Stimulated activated CD8-positive, alpha-beta memory T cell treated with anti-CD3 and anti-CD28 coated beads, Interleukin-4, amount 100 ng/mL, for 4 hours (primary cell): Measurements from ENCODE around the gene RRP9.
A peak's percentile ranks its signal among the peaks of the same experiment; 100 is the strongest.

Experiments
- DNase-seq, 2 donors: peaks; one replicate each; pipeline ENCODE4 v3.0.0-alpha.2; 2020; ENCODE audit warnings: low read depth in 2 of 2, low spot score in 1 of 2

The RRP9 gene

GRCh38 chr3:51955893-51956770, 14.4 kb upstream of the RRP9 start:
- DNase-seq = no peak

DNA sequence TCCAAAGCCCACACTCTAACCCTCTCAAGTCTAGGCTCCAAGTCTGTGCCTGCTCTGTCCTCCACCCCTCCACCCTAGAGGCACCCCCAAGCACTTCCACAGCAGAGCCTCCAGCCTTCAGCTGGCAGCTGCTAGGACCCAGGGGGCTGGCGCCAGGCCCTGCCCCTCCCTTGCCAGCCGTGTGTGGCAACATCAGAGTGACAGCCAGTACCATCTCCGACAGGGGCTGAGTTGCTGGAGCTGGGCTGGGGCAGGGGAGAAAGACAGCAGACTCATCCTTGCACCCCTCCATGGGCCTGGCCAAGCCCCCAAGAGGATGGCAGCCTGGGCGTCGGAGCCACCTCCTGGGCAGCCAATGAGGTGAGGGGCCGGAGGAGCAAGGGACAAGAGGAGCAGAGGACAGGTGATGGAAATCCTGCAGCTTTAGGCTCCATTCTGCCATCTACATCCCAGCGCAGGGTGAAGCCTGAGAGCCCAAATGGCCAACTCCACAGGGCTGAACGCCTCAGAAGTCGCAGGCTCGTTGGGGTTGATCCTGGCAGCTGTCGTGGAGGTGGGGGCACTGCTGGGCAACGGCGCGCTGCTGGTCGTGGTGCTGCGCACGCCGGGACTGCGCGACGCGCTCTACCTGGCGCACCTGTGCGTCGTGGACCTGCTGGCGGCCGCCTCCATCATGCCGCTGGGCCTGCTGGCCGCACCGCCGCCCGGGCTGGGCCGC, 13.6 kb upstream of the RRP9 start, which contains the start of gene GPR62:
Gene GPR62, plus strand, starts transcription at position 207 of the 718 bp plus-strand sequence. Its CDS starts 272 bp downstream, at position 479.
- no peak for DNase-seq

- DNase-seq = no peak
Observed at GRCh38 chr3:51954713-51955112, 13.0 kb upstream of the RRP9 start.

DNA sequence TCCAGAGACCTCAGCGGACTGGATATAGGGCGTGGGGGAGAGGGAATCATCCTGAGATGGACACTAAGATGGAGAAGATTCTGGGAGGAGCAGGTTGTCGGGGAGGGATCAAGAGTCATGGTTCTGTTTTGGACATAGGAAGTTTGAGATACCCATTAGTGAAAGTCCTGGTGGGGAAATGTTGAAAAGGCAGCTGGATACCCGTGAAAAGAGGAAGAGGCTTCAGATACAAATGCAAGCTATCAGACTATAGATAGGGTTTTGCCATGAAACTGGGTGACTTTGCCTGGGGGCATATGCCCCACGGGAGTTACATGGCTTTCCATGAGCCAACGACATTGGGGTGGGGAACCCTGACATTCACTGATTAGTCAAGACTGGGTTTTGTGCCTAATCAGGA, 12.4 kb upstream of the RRP9 start:
- no peak for DNase-seq

DNA sequence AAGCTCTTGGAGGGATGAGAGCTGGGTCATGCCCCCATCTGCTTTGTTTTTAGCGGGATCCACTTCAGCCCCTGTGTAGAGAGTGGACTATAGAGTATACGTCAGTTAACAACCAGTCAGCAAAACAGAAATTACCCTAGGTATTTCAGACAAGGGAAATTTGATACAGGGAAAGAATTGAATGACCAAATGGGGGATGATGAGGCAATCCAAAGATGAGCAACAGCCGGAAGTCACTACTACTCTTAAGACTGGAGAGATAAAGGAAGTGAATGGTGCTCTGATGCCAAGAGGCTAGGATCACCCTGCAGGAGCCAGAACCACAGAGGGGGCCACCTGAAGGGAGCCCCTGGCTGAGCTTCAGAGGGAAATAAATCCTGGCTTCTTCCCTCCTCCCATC, 11.7 kb upstream of the RRP9 start:
- no peak for DNase-seq

GRCh38 chr3:51950899-51951298, 9.2 kb upstream of the RRP9 start:
- no peak for DNase-seq

- no peak for DNase-seq
Observed at GRCh38 chr3:51949121-51949520, 7.4 kb upstream of the RRP9 start.

DNA sequence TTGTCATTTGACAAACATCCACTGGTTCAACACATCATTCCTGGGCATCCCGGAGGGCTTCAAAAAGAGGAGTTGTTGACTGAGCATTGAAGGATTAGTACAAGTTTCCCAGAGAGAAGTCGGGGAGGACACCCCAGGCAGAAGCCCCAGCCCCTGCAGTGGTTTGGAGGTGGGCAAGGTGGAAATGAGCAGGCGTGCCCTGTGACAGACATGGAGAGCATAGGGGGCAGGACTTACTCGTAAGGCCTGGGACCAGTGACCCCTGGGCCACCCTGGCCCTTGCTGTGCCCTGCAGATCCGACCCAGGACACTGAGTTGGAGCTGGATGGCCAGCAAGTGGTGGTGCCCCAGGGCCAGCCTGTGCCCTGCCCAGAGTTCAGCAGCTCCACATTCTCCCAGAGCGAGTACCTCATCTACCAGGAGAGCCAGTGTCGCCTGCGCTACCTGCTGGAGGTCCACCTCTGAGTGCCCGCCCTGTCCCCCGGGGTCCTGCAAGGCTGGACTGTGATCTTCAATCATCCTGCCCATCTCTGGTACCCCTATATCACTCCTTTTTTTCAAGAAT, 6.4 kb upstream of the RRP9 start:
- no peak for DNase-seq

DNA sequence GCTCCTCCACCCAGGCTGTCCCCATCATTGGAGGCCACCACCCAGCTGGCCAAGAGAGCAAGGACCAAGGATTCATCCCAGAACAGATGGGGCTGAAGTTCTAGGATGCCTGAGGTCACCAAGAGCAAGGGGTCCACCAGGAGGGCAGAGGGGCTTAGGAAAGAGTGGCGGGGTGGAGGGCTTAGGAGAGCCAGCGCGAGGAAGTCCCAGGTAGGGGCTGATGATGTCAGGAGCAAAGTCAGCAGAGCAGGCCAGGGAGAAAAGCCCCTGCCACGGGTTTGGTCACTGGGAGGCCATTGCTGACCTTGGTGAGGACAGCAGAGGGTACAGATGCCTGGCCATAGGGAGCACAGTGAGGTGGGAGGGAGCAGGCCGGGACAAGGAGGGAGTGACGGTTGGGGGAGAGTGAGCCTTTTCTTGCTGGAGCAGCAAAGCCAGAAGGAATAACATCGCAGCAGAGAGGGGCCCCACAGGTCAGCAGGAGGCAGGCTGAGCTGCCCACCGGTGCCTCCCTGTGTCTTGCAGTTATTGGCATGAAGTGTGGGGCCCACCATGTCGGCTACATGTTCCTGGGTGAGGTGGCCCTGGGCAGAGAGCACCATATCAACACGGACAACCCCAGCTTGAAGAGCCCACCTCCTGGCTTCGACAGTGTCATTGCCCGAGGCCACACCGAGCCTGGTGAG, 5.7 kb upstream of the RRP9 start:
- DNase-seq = no peak

- DNase-seq = no peak
Observed at GRCh38 chr3:51946796-51947195, 5.1 kb upstream of the RRP9 start.

DNA sequence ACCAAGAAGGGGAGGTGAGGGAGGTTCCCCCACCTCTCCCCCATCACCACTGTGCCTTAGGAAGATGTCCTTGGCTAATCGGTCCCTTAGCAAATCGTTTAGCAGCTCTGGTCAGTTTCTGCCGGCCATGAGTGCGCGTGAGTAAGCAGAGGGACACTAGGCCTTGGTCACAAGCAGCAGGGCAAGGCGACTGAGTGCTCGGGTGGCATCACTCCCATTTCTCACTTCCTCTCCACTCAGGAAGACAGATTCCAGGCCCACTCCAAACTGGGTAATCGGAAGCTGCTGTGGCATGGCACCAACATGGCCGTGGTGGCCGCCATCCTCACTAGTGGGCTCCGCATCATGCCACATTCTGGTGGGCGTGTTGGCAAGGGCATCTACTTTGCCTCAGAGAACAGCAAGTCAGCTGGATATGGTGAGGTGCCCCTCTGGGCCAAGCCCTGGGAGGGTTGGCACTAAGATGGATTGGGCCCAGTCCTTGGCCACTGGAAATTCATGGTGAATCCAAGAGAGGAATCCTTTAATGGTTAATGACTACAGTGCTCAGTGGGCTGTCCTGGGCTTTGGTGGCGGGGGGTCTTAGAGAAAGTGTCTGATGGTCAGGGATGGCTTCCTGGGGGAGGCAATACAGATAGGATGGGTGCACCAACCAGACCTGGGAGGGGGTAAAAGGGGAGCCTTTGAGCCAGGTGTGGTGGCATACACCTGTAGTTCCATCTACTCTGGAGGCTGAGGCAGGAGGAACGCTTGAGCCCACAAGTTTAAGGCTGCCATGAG, 4.4 kb upstream of the RRP9 start:
- DNase-seq = no peak

GRCh38 chr3:51945031-51945840, 3.5 kb upstream of the RRP9 start:
- no peak for DNase-seq

- DNase-seq = no peak
Observed at GRCh38 chr3:51944451-51945021, 2.8 kb upstream of the RRP9 start.

GRCh38 chr3:51943451-51944391, 2.0 kb upstream of the RRP9 start:
- no peak for DNase-seq

DNA sequence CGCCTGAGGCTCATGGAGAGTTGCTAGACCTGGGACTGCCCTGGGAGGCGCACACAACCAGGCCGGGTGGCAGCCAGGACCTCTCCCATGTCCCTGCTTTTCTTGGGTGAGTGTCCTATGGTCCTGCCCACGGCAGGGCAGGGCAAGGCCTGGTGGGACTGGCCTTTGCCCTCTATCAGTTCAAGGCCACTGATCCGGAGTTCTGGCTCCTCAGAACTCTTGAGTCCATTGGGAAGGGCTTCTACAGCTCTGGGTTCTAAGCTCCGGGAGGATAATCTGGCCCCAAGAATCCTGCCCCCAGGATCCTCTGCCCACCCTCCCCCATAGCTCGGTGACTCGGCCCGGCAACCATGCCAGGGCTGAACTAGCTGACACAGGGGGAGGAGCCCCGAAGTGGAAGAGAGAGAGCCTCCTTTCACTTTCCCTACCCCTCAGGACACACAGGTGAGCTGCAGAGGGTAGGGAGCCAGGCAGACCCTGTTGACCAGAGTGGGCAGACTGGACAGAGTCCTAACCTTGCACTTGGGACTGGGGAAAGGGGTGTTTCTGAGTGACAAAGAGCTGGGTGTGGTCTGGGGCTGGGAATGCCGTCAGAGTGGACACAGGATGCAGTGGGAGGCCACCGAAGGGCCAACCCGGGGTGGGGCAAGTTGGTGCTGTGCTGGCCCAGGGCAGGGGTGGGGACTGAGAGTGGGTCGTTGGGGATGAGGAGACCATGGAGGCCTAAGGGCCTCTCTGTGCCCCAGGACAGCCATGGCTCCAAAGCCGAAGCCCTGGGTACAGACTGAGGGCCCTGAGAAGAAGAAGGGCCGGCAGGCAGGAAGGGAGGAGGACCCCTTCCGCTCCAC, 1.1 kb upstream of the RRP9 start:
- peak; percentile 31 to 36 for DNase-seq

DNA sequence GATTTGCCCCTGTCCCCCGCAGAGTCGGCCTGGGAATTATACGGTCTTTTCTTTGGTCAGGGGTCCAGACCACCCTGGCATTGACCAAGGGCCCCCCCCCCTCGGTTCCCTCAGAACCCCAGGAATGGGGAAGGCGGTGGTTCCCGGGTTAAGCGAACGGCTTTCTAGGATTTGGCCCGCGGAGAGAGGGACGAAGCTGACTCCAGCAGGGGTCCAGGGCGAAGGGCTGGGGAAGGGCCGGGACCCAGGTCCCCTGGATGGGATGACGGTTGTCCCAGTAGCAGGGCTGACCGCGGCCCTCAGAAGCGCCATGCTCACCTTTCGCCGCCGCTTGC, 274 bp downstream of the RRP9 start:
- no peak for DNase-seq

DNA sequence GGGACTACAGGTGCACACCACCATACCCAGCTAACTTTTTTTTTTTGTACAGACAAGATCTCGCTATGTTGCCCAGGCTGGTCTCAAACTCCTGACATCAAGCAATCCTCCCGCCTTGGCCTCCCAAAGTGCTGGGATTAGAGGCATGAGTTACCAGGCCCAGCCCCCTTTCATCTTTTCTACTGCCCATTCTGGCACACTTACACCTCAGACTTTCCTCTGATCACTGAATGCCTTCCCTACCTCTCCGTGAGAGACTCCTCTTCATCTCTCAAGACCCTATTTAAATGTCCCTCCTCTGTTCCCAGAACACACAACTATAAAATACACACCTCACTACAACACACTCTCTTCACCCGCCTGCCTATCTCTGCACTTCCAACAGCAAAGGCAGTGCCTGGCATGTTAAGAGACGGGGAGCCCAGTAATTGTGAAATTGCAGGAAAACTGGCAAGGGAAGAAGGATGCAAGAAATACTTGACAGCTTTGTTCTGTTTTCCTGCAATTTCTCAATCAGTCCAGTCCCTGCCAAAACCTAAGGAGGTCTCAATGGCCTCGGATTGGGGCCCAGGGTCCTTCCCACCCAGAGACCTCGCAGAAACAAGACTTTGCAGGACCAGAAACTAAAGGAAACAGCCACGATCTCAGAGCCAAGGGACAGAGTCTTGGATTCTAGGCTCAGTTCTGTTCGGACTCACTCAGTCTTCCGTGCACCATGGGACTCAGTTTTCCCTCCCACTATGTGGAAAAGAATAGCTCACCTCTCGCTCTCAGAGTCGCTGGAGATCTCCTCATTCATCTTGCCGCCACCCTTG, 849 bp downstream of the RRP9 start:
- DNase-seq = no peak
